Mucosa of descending colon (tissue), 3 donors: ENCODE results near the gene SHC1. TPM values are rescaled to one million over a fixed set of nuclear protein-coding genes. Genes with fewer than 3 reads are reported as not detected.

Experiments
- ATAC-seq: fragments of 200-7000 bp; cut with Tn5 transposase; one replicate; pipeline ENCODE4 v1.9.1; 2020; ENCODE audit warnings: mild to moderate bottlenecking, moderate library complexity
- DNase-seq, 3 donors: peaks; one replicate each; pipeline ENCODE4 v3.0.0-alpha.2; 2020
- H3K36me3 ChIP-seq: fragments of 200-600 bp; one replicate; pipeline ENCODE4 v1.8.0; 2021; ENCODE audit warnings: low read depth, mild to moderate bottlenecking
- H3K4me1 ChIP-seq: fragments of 200-600 bp; one replicate; pipeline ENCODE4 v1.8.0; 2021; ENCODE audit warnings: low read depth, mild to moderate bottlenecking
- H3K4me3 ChIP-seq: fragments of 200-600 bp; one replicate; pipeline ENCODE4 v1.8.0; 2021; ENCODE audit warnings: mild to moderate bottlenecking
- H3K9me3 ChIP-seq: fragments of 200-600 bp; one replicate; pipeline ENCODE4 v1.8.0; 2021; ENCODE audit warnings: mild to moderate bottlenecking
- intact Hi-C, 2 donors: fragments of 100-400 bp; cut with DNase I in 1 of 2; cut with micrococcal nuclease in 1 of 2; formaldehyde crosslinking; loops; one replicate each; pipeline versions ENCODE4 v1.11.0 to v1.11.1; 2022; cut with DNase I, micrococcal nuclease
- total RNA-seq, 3 donors: library from RNA; stranded (reverse); fragmentation: NEBNext Ultra II Directional in 2 of 3; extraction: Animal tissue kit (Norgen Biotek cat#: 25700) in 2 of 3; gene quantifications; one replicate each; pipeline versions ENCODE4 v1.2.1 to v1.2.4, GENCODE V29; 2021 to 2023
- TF ChIP-seq, protein P1 (sequence below): fragments of 200-600 bp; IDR thresholded peaks from one replicate; pipeline ENCODE4 v1.8.0; 2022; ENCODE audit warnings: antibody characterized with exemption, mild to moderate bottlenecking
- donor health status: DM: no; HTN: no; CAD: no; lungs with moderate emphysema.
- donor health status: DM: no; HTN: no; CAD: no.
- donor health status: DM: no; HTN: yes; CAD: no.

SHC1 gene
- total RNA-seq, 3 donors from 2014 or later = 92.7 to 130 (median 122) TPM

DNA sequence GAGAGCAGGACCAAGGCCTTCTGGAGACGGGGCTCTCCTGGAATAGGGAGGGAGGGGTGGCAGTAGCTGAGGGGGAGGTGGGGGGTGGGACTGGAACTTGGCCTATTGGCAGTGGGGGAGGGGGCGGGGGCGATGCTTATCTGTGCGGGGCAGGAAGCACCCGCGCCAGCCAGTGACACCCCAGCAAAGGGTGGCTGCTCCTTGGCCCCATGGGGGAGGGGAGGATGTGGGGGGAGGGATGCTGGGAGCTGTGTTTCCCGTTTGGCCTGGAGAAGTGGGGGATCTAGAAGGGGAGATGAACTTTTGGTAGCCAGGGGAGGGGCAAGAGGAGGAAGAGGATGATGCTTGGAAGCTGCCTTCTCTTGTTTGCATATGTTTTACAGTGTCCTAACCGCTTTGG, 43.1 kb upstream of the SHC1 start:
- H3K36me3 ChIP-seq = no peaks in the 10 kb centered on the region
- no peak for ATAC-seq

DNA sequence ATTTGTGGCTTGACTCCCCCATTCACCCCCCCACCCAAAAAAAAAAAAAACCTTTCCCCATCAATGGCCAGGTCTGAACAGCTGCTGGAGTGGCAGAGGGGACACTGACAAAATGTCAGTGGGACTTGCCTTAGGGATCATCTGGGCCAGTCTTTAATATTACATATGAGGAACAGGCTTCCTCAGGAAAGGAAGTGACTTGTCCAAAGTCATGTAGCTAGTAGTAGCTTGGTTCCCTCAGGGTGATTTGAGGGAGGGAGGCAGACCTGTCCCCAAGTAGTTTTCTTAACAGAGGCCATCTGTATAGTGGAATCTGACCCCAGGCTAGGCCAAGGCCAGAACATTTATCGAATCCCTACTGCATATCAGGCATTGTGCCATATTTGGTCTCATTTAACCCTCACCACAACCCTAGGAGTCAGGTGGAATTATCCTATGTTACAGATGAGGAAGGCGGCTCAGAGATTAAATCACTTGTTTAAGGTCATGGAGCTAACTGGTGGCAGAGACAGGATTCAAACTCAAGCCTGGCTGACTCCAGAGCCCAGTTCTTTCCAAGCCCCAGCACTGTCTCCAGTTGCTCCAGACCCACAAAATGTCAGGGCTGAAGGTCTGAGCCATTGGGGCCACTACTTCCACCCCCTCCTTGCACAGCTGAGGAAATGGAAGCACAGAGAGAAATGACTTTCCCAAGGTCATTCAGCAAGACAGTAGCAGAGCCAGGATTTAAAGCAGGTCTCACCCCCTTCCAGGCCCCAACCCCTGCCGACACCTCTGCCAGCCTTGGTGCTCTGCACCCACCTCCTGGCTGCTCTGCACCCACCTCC, 42.4 kb upstream of the SHC1 start:
- no peaks in the 10 kb centered on the region for H3K36me3 ChIP-seq

More for the DNA sequence above, 43.1 kb upstream of the SHC1 start:
- Histone ChIP-seq H3K4me1 (peaks cover 64% of the 10 kb centered on the region), H3K9me3 (no peaks in the 10 kb centered on the region), H3K4me3 (no peak overlapping the region)
- intact Hi-C loops = loop anchor here in 1 of 2 donors (10.0 kb wide), 1 partner anchor 49 kb away; the partner anchor contains the start of gene PYGO2
- TF ChIP-seq, protein P1, sequence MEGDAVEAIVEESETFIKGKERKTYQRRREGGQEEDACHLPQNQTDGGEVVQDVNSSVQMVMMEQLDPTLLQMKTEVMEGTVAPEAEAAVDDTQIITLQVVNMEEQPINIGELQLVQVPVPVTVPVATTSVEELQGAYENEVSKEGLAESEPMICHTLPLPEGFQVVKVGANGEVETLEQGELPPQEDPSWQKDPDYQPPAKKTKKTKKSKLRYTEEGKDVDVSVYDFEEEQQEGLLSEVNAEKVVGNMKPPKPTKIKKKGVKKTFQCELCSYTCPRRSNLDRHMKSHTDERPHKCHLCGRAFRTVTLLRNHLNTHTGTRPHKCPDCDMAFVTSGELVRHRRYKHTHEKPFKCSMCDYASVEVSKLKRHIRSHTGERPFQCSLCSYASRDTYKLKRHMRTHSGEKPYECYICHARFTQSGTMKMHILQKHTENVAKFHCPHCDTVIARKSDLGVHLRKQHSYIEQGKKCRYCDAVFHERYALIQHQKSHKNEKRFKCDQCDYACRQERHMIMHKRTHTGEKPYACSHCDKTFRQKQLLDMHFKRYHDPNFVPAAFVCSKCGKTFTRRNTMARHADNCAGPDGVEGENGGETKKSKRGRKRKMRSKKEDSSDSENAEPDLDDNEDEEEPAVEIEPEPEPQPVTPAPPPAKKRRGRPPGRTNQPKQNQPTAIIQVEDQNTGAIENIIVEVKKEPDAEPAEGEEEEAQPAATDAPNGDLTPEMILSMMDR = no peak
- DNase-seq = peak in 2 of 3 donors; percentile 63 to 69

DNA sequence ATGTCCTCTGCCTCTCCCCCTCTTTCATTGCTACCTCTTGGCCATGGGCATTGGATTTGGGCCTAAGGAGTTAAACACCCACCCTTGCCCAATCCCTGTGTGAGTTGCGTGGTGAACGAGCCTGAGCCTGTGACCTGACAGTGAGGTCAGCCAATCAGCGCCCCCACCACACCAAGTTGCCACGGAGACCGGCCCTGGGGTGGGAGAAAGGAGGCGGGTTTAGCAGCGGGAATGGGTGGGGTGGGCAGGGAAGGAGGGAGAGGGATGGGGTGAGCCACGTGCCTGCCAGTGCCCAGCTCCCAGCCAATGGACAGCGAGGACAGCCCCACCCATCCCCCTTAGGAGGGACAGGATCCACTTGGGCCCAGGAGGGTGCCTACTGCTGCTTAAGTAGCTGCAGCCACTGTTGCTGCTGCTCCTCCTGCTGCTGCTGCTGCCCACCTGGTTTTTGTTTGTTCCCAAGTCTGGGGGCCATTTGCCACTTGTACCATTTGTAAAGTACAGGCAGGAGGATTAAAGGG, 41.5 kb upstream of the SHC1 start:
- TF ChIP-seq, protein P1 = no peak
- DNase-seq (peak; percentile 84 to 89 (median 86)), ATAC-seq (peak; percentile 44)
- no peak overlapping the region for H3K4me3 ChIP-seq
- no peaks in the 10 kb centered on the region for H3K9me3 ChIP-seq
- intact Hi-C loops = loop anchor here in 1 of 2 donors (10.0 kb wide), 1 partner anchor 47 kb away; the partner anchor contains the start of gene PYGO2
- H3K4me1 ChIP-seq = peaks cover 68% of the 10 kb centered on the region
- H3K36me3 ChIP-seq = no peaks in the 10 kb centered on the region

More for the DNA sequence above, 42.4 kb upstream of the SHC1 start:
- no peak for DNase-seq
- TF ChIP-seq, protein P1 = no peak
- Histone ChIP-seq H3K9me3 (no peaks in the 10 kb centered on the region), H3K4me1 (peaks cover 68% of the 10 kb centered on the region), H3K4me3 (no peak overlapping the region)
- intact Hi-C loops = loop anchor here in 1 of 2 donors (10.0 kb wide), 1 partner anchor 48 kb away; the partner anchor contains the start of gene PYGO2
- no peak for ATAC-seq

DNA sequence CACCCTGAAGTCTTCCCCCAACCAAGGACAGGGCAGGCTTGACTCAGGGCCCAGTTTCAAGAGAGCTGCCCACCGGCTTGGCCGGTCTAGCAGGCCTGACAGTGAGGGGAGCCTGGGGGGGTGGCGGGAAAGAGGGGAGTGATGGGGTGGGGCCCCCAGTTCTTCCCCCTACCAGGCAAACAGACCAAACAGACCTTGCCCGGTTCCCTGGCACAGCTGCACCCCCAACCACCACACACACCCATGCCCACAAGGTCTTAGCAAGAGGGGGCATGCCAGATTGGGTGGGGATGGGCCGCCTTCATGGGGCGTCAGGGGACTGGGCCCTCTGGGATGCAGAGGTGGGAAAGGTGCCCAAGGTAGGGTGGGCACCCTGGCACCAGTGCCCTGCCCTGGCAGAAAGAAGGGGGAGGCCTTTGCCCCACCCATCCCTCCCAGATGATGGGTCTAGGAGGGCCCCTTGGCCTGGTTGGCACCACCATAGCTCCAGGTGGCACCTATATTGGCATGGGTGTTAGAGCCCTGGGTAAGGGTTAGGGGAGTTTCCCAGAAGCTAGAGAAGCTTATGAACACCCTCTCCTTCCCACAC, 41.0 kb upstream of the SHC1 start:
- Histone ChIP-seq H3K36me3 (no peaks in the 10 kb centered on the region), H3K4me1 (peaks cover 68% of the 10 kb centered on the region), H3K4me3 (no peak overlapping the region), H3K9me3 (no peaks in the 10 kb centered on the region)
- TF ChIP-seq, protein P1 = no peak
- intact Hi-C loops = loop anchor here in 1 of 2 donors (10.0 kb wide), 1 partner anchor 47 kb away; the partner anchor contains the start of gene PYGO2
- ATAC-seq = no peak
- peak in 1 of 3 donors; percentile 66 for DNase-seq

DNA sequence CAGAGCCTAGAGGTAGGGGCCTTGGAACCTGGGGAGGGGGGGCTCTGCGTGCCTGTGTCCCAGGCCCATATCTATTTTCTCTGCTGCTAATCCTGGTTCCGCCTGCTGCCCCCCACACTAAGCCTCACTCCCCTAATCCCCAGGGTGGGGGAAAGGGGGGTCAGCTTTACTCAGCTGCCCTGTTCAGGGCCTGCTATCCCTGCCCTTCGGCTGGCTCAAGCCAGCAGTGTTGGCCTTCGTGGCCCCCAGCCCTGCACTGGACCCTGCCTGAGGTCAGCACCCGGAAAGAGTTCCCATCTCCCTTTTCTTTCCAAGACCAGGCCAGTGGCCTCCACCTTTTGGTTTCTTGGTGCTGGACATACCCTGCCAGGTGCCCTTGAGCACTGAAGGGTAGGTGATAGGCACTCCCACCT, 40.5 kb upstream of the SHC1 start:
- no peaks in the 10 kb centered on the region for H3K9me3 ChIP-seq
- intact Hi-C loops = loop anchor here in 1 of 2 donors (10.0 kb wide), 1 partner anchor 46 kb away; the partner anchor contains the start of gene PYGO2
- no peak overlapping the region for H3K4me3 ChIP-seq
- DNase-seq = no peak
- ATAC-seq = no peak
- TF ChIP-seq, protein P1 = no peak
- H3K4me1 ChIP-seq = peaks cover 71% of the 10 kb centered on the region
- H3K36me3 ChIP-seq = no peaks in the 10 kb centered on the region
